GM19035 (cell line): ENCODE results near the gene ZNF771.
"Not testable (repeated sequence)": the region's sequence is repeated elsewhere in the genome, so short reads cannot be mapped to it uniquely, and the experiment has no call there.

Experiments used
- ATAC-seq: cut with Tn5 transposase; IDR thresholded peaks from one replicate; pipeline ENCODE4 v1.9.1; 2021; ENCODE audit not compliant: unreplicated experiment

ZNF771 gene

GRCh38 chr16:30458561-30459394 is 51.4 kb downstream of the ZNF771 start:
- peak; percentile 74 for ATAC-seq

GRCh38 chr16:30459456-30459855 is 52.0 kb downstream of the ZNF771 start:
- no peak for ATAC-seq

GRCh38 chr16:30461426-30461825 is 54.0 kb downstream of the ZNF771 start:
- not testable (repeated sequence) for ATAC-seq

GRCh38 chr16:30464078-30464477 is 56.7 kb downstream of the ZNF771 start:
- ATAC-seq: no peak
